ENCODE results near the gene HOXA10.

HOXA10 gene

GRCh38 chr7:27128776-27129728 is 45.1 kb downstream of the HOXA10 start:
- no peak for TF ChIP-seq CTCF (IDR thresholded peaks at IDR 0.05; ENCODE audit: extremely low read depth, missing control alignments)
- no peak for DNase-seq (ENCODE audit: low spot score)

GRCh38 chr7:27128034-27128433 is 46.1 kb downstream of the HOXA10 start:
- no peak for DNase-seq (ENCODE audit: low spot score)
- no peak for TF ChIP-seq CTCF (IDR thresholded peaks at IDR 0.05; ENCODE audit: extremely low read depth, missing control alignments)

- no peak for TF ChIP-seq CTCF (IDR thresholded peaks at IDR 0.05; ENCODE audit: extremely low read depth, missing control alignments)
Measured at GRCh38 chr7:27126596-27127327, 47.4 kb downstream of the HOXA10 start.

GRCh38 chr7:27125986-27126394 is 48.1 kb downstream of the HOXA10 start:
- TF ChIP-seq CTCF (IDR thresholded peaks at IDR 0.05; ENCODE audit: extremely low read depth, missing control alignments): no peak
- DNase-seq (ENCODE audit: low spot score): no peak

More at GRCh38 chr7:27126596-27127327, 47.4 kb downstream of the HOXA10 start:
- no peak for DNase-seq (ENCODE audit: low spot score)

GRCh38 chr7:27124902-27125689 is 49.0 kb downstream of the HOXA10 start:
- no peak for TF ChIP-seq CTCF (IDR thresholded peaks at IDR 0.05; ENCODE audit: extremely low read depth, missing control alignments)

GRCh38 chr7:27124096-27124901 is 49.8 kb downstream of the HOXA10 start:
- DNase-seq (ENCODE audit: low spot score): no peak
- TF ChIP-seq CTCF (IDR thresholded peaks at IDR 0.05; ENCODE audit: extremely low read depth, missing control alignments): no peak

More at GRCh38 chr7:27124902-27125689, 49.0 kb downstream of the HOXA10 start:
- no peak for DNase-seq (ENCODE audit: low spot score)

Data from GM20000 (cell line).